Measurements from ENCODE around the gene ARHGAP15. TPM values are rescaled to one million over a fixed set of nuclear protein-coding genes. Genes with fewer than 3 reads are reported as not detected.

The ARHGAP15 gene
- total RNA-seq, 2 experiments from 2014 or later, result 167 TPM

DNA sequence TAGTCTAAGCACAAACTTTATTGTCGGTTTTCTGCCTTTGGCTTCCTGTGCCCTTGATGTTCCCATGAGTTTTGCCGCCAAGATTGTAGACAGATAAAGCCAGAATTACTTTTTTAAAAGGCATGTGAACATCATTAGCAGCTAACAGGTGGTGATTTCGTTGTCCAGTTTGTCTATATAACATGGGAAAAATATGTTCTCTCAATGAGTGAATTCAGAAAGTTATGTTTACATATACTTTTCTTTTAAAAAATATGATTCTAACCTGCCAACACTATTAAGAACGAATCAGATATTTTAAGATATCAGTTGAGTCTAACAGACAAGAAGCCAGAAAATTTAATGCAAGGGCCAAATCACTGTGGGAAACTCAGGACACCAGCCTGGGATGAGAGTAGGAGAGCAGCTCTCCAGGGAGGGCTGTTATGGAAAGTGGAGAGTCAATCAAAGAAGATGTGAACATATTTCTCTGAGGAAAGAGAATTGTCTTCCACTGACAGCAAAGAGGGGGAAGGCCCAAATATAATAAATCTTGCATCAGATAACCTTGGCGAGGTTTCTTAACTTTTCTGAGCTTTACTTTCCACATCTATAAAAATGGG is 311.3 kb downstream of the ARHGAP15 start:
- CTCF ChIA-PET, result no interaction called here
- no peak overlapping the region for H3K27ac Mint-ChIP-seq
- H3K36me3 Mint-ChIP-seq (ENCODE audit: low read depth), result peaks cover 56% of the 10 kb centered on the region
- H3K4me1 Mint-ChIP-seq, result no peaks in the 10 kb centered on the region
- POLR2A ChIA-PET, result interaction anchor here (1.1 kb wide), 1 partner anchor 10 kb away, joined by 3 read pairs; no protein-coding TSS in a partner anchor
- H3K27me3 Mint-ChIP-seq, result no peaks in the 10 kb centered on the region
- no peak overlapping the region for H3K4me3 Mint-ChIP-seq
- DNase-seq, result no peak
- H3K9me3 Mint-ChIP-seq, result no peaks in the 10 kb centered on the region

DNA sequence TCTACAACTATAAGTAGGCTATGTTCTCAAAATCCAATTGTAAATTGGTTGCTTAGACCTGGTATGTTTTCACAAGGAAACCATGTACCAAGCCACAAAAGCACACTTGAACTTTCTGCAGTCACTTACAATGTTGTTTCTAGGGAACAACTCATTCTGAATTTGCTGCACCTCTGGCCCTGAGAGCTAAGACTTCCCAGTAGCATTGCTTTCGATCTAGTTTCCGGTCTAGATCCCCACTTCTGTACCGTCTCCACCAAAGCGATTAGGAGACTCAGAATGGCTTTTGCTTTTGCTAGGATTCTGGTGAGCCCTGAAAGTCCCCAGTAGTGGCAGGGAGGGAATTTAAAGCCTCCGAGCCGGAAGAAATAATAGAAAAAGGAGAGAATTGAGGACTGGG is 313.0 kb downstream of the ARHGAP15 start:
- ChIA-PET POLR2A (no interaction called here), CTCF (no interaction called here)
- no peaks in the 10 kb centered on the region for H3K27me3 Mint-ChIP-seq
- DNase-seq, result no peak
- no peaks in the 10 kb centered on the region for H3K4me1 Mint-ChIP-seq
- no peak overlapping the region for H3K27ac Mint-ChIP-seq
- H3K4me3 Mint-ChIP-seq, result no peak overlapping the region
- H3K9me3 Mint-ChIP-seq, result no peaks in the 10 kb centered on the region
- peaks cover 54% of the 10 kb centered on the region for H3K36me3 Mint-ChIP-seq (ENCODE audit: low read depth)

DNA sequence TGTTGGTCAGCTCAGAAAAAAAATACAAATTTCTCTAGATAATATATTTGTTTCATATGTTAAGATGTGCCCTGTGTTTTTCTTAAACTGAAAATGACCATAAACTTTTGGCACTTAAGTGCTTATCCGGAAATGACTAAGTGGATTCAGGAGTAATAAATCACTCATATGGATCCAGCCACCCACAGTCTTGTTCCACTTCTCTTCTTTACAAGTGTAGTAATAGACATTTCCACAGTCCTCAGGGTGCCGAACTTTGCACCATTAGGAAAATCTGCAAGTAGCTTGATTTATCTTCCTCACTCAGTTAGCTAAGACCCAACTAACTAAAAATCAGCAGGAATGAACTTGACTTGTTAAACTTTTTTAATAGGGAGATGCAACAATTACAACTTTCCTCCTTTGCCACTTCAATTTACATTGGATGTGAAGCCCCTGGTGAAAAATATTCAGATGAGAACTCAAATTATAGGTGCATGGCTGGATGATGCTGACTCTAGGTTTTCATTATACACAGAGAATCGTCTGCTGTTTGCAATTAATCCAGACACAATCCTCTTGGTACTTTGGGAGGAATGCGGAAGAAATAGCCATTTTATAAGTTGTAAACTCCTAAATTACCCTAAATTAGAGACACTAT is 322.5 kb downstream of the ARHGAP15 start:
- H3K27ac Mint-ChIP-seq, result no peak overlapping the region
- H3K4me3 Mint-ChIP-seq, result no peak overlapping the region
- CTCF ChIA-PET, result no interaction called here

DNA sequence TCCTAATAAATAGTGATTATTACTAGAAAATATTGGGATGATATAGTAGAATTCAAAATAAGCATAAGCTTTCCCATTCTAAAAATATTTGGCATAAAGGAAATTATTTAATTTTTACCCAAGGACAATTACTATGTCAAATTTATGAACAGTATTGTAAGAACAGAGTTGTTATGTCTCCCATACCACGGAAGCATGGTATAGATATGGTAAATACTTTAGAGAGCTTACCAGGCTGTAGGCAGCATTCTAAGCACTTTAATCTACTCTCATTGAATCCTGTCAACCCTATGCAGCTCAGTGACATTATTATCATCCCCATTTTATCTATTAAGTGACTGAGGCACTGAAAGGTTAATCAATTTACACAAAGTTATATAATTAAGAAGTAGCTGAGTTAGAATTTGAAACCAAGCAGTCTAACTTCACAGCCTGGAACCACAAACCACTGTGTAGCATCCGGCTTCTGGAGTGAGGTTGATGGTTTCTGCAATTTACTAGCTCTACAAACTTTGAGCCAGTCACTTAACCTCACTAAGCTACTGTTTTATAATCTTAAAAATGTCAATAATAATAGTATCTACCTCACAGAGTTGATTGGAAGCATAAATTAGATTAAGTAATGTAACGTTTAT is 323.7 kb downstream of the ARHGAP15 start:
- CTCF ChIA-PET, result interaction anchor here (0.7 kb wide), 1 partner anchor 1623 kb away, joined by 3 read pairs; no protein-coding TSS in a partner anchor
- H3K9me3 Mint-ChIP-seq, result no peaks in the 10 kb centered on the region
- H3K27me3 Mint-ChIP-seq, result no peaks in the 10 kb centered on the region
- H3K4me3 Mint-ChIP-seq, result no peak overlapping the region
- peaks cover 26% of the 10 kb centered on the region for H3K4me1 Mint-ChIP-seq
- no peak overlapping the region for H3K27ac Mint-ChIP-seq
- DNase-seq, result peak; percentile 72
- peaks cover 48% of the 10 kb centered on the region for H3K36me3 Mint-ChIP-seq (ENCODE audit: low read depth)
- POLR2A ChIA-PET, result interaction anchor here (0.9 to 1.1 kb wide), 2 partner anchors 15 to 33 kb away, joined by 3 to 4 read pairs; no protein-coding TSS in a partner anchor

More for the DNA sequence above, 322.5 kb downstream of the ARHGAP15 start:
- H3K4me1 Mint-ChIP-seq, result peaks cover 26% of the 10 kb centered on the region
- H3K9me3 Mint-ChIP-seq, result no peaks in the 10 kb centered on the region
- DNase-seq, result no peak
- POLR2A ChIA-PET, result no interaction called here
- no peaks in the 10 kb centered on the region for H3K27me3 Mint-ChIP-seq
- H3K36me3 Mint-ChIP-seq (ENCODE audit: low read depth), result peaks cover 52% of the 10 kb centered on the region

DNA sequence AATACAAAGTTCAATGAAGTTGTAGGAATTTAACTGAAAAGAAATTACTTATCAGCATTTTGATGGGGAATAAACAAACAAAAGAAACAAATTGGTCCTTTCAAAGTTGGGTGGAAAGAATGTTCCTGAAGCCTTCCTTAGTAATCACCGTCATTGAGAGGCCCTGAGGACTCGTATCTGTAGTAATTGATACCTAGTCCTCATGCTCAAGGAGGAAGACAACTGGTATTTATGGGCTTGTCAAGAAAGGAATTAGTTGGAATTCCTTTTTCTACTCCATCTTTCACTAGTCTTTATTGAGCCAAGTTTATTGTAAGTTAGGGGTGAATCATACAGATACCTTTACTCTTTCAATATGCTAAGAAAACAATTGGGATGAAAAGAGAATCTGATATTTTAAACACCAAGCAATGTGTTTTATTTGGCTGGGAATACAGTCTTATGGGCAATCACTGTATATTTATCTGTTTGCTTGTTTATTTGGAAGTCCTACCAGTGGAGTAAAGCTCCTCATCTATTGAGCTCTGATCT is 324.8 kb downstream of the ARHGAP15 start:
- H3K4me3 Mint-ChIP-seq, result no peak overlapping the region
- peaks cover 26% of the 10 kb centered on the region for H3K4me1 Mint-ChIP-seq
- H3K9me3 Mint-ChIP-seq, result peaks cover 2% of the 10 kb centered on the region
- ChIA-PET CTCF (no interaction called here), POLR2A (no interaction called here)
- no peaks in the 10 kb centered on the region for H3K27me3 Mint-ChIP-seq
- peaks cover 50% of the 10 kb centered on the region for H3K36me3 Mint-ChIP-seq (ENCODE audit: low read depth)
- no peak for DNase-seq
- H3K27ac Mint-ChIP-seq, result no peak overlapping the region

DNA sequence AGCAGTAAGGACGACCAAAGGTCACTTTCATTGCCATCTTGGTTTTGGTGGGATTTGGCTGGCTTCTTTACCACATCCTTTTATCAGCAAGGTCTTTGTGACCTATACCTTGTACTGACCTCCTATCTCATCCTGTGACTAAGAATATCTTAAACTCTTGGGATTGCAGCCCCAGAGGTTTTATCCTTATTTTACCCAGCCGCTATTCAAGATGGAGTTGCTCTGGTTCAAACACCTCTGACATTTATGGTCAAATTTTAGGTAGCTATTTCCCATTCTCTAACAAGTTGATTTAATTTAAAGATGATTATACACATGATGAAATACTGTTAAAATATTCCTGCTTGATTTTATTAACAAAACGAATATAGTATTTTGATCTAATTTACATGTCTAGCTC is 326.1 kb downstream of the ARHGAP15 start:
- no peak overlapping the region for H3K4me3 Mint-ChIP-seq
- POLR2A ChIA-PET, result no interaction called here
- H3K27ac Mint-ChIP-seq, result no peak overlapping the region
- no peak for DNase-seq
- peaks cover 2% of the 10 kb centered on the region for H3K9me3 Mint-ChIP-seq
- CTCF ChIA-PET, result no interaction called here
- H3K27me3 Mint-ChIP-seq, result no peaks in the 10 kb centered on the region
- H3K4me1 Mint-ChIP-seq, result peaks cover 26% of the 10 kb centered on the region
- H3K36me3 Mint-ChIP-seq (ENCODE audit: low read depth), result peaks cover 49% of the 10 kb centered on the region

DNA sequence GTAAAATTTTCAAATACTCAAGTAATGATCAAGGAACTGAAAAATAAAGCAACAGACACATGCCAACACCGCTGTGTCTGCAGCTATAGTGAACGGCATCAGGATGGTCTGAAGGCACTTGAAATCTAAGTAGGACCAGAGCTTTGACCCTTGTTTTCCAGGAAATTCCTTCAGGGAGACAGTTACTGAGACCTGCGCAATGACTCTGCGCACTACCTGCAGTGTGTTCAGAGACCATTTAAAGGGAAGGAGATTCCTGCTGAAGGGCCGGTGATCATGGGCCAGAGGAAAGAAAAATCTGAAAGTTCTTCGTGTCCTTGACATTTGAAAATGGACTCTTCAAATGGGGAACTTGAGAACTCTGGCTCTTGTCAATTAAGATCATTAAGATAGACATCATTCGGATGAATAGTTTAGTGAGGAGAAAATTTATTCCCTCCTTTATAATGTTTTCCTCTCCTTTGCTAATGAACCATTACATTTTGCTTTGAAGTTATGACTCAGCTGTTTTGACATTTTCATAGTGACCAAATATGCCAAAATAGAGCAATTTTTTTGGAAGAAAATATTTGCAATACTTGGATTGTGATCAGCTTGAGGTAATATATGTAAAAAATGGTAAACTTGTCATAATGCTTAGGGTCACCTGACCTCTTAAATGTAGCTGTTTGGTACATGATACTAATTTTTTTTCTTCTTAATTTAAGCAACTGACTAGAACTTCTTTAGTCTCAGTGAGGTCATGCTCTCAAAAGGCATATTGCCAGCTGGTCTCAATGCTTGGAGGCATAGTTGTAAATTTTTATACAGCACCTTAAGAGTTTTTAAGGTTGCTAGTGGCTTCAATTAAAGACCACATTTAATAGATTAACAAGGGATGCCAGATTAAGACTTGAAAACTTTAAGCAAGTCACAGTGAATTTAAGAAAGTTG is 329.3 kb downstream of the ARHGAP15 start:
- no peak overlapping the region for H3K4me3 Mint-ChIP-seq
- H3K27me3 Mint-ChIP-seq, result no peaks in the 10 kb centered on the region
- no peak overlapping the region for H3K27ac Mint-ChIP-seq
- ChIA-PET CTCF (no interaction called here), POLR2A (interaction anchor here (1.1 kb wide), 1 partner anchor 10 kb away, joined by 3 read pairs; no protein-coding TSS in a partner anchor)
- H3K36me3 Mint-ChIP-seq (ENCODE audit: low read depth), result peaks cover 45% of the 10 kb centered on the region
- no peak for DNase-seq
- H3K9me3 Mint-ChIP-seq, result peaks cover 2% of the 10 kb centered on the region
- peaks cover 12% of the 10 kb centered on the region for H3K4me1 Mint-ChIP-seq

DNA sequence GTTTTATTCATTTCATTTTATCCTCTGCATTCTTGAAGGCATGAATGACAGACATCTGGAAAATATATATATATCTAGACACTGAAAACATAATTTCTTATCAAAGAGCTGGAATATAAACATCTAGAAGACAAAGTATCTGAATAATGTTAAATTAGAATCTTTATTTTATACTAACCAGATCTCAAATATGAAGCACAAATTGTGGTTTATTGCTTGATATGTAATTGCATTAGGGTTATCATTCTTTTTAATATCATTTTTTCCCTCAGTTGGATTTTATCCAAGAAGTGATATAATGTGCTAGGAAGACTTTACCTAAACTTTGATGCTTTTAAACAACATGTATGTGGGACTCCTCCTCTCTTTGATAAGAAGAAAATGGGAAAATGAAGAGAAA is 331.2 kb downstream of the ARHGAP15 start:
- H3K27me3 Mint-ChIP-seq, result no peaks in the 10 kb centered on the region
- H3K27ac Mint-ChIP-seq, result no peak overlapping the region

DNA sequence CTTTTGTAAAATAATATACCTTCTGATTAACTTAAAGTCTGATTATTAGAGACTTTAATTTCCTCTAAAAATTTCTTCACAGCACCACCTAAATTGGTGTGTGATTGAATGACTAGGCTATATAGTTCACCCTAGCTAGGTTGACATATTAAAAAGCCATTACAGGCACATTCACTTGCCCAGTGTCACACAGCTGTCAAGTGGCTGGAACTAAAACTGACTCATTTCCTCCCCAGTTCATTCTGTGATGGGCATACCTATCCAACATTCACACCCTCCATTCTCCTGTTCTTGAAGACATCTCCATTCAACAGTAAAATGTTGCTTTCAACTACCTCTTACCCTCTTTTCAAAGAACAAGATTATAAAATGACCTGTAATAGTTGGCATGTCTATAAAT is 334.5 kb downstream of the ARHGAP15 start:
- H3K36me3 Mint-ChIP-seq (ENCODE audit: low read depth), result peaks cover 21% of the 10 kb centered on the region
- H3K4me3 Mint-ChIP-seq, result no peak overlapping the region
- no peak overlapping the region for H3K27ac Mint-ChIP-seq
- POLR2A ChIA-PET, result no interaction called here
- CTCF ChIA-PET, result no interaction called here
- H3K27me3 Mint-ChIP-seq, result no peaks in the 10 kb centered on the region
- no peaks in the 10 kb centered on the region for H3K9me3 Mint-ChIP-seq
- no peak for DNase-seq
- peaks cover 26% of the 10 kb centered on the region for H3K4me1 Mint-ChIP-seq

More for the DNA sequence above, 331.2 kb downstream of the ARHGAP15 start:
- ChIA-PET POLR2A (no interaction called here), CTCF (no interaction called here)
- Mint-ChIP-seq H3K4me1 (peaks cover 9% of the 10 kb centered on the region), H3K36me3 (ENCODE audit: low read depth) (peaks cover 33% of the 10 kb centered on the region), H3K9me3 (peaks cover 2% of the 10 kb centered on the region), H3K4me3 (no peak overlapping the region)
- DNase-seq, result no peak

DNA sequence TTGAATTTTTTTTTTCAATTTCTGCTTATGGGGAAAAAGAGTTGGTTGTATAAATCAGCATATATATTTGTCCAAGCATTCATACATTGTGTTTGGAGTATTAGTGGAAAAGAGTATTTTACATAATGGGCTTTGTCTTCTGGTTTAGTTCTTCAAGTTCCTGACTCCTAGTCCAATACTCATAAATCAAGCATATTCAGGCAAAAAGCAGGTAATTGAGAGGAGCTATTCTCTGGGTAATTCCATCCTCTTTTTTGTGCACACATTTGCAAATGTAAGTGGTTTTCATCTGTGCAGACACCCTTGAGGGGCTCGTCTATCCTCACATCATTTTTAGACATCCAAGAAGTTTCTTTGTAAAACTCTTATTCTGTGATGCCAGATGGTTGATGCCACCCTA is 337.2 kb downstream of the ARHGAP15 start:
- no peaks in the 10 kb centered on the region for H3K9me3 Mint-ChIP-seq
- no peaks in the 10 kb centered on the region for H3K27me3 Mint-ChIP-seq
- peaks cover 18% of the 10 kb centered on the region for H3K36me3 Mint-ChIP-seq (ENCODE audit: low read depth)
- no peak overlapping the region for H3K4me3 Mint-ChIP-seq
- ChIA-PET CTCF (no interaction called here), POLR2A (no interaction called here)
- DNase-seq, result no peak
- no peak overlapping the region for H3K27ac Mint-ChIP-seq
- H3K4me1 Mint-ChIP-seq, result peaks cover 32% of the 10 kb centered on the region

DNA sequence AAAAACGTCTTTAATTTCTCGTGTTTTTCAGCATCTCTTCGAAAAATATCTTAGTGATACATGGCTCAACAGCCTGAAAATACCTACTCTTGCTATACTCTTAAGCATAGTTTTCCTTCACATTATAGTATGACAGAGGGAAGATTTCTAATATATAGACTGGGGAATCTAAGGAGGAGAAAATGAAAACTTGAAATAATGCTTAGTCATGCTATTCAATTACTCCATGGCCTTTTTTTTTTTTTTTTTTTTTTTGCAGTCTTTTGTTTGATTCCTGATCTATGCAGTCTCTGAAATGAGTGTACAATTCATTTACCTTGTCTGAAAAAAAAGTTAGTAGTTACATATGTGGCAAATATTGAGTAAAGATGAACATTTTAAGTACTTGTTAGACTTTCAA is 337.8 kb downstream of the ARHGAP15 start:
- Mint-ChIP-seq H3K4me1 (peaks cover 32% of the 10 kb centered on the region), H3K36me3 (ENCODE audit: low read depth) (peaks cover 23% of the 10 kb centered on the region), H3K9me3 (no peaks in the 10 kb centered on the region), H3K4me3 (no peak overlapping the region), H3K27me3 (no peaks in the 10 kb centered on the region), H3K27ac (no peak overlapping the region)
- no peak for DNase-seq
- ChIA-PET CTCF (no interaction called here), POLR2A (no interaction called here)

DNA sequence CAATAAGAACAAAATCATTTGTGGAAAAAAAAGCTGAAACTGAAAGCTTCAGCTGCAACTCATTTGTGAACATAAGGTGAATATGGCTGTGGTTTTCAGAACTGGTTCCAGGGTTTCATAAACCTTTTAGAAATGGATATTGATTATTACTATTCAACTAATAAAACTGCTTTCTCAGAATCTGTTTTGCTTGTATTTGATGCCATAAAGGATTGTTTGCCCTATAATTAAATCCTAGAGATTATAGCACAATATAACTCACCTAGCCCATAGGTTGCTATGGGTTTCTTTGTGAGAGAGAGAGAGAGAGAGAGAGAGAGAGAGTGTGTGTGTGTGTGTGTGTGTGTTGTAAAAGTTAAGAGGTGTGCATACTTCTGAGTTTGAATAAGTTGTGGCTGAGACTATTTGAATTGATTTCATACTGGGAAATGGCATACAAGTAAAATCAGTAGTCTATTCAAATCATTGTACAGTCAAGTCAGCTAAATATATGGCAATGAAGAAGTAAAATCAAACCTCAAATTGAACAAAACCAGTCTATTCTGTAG is 339.2 kb downstream of the ARHGAP15 start:
- Mint-ChIP-seq H3K4me1 (peaks cover 26% of the 10 kb centered on the region), H3K9me3 (no peaks in the 10 kb centered on the region), H3K27ac (peak overlapping the region; percentile 7), H3K36me3 (ENCODE audit: low read depth) (peaks cover 26% of the 10 kb centered on the region), H3K27me3 (no peaks in the 10 kb centered on the region), H3K4me3 (no peak overlapping the region)
- ChIA-PET POLR2A (interaction anchor here (0.8 to 1.0 kb wide), 2 partner anchors 15 to 232 kb away, joined by 4 read pairs; no protein-coding TSS in a partner anchor), CTCF (no interaction called here)
- no peak for DNase-seq
